Testis (tissue), 3 donors: ENCODE data around the gene CYP17A1. TPM values are rescaled to one million over a fixed set of nuclear protein-coding genes. Genes with fewer than 3 reads are reported as not detected.

Experiments
- DNase-seq: peaks from one replicate; pipeline ENCODE4 v3.0.0-alpha.2; 2019
- H3K27ac ChIP-seq, 2 donors: fragments of 200-600 bp; sonication (generic); one replicate each; pipeline ENCODE4 v1.5.1; 2019
- H3K27me3 ChIP-seq: fragments of 200-600 bp; sonication (generic); one replicate; pipeline ENCODE4 v1.5.1; 2019
- H3K36me3 ChIP-seq: fragments of 200-600 bp; sonication (generic); one replicate; pipeline ENCODE4 v1.5.1; 2017; ENCODE audit warnings: low read depth; ENCODE audit errors: missing control alignments
- H3K4me1 ChIP-seq: fragments of 200-600 bp; sonication (generic); one replicate; pipeline ENCODE4 v1.5.1; 2019
- H3K4me3 ChIP-seq, 2 donors: fragments of 200-600 bp; sonication (generic); one replicate each; pipeline ENCODE4 v1.5.1; 2017 to 2019
- H3K9me3 ChIP-seq: fragments of 200-600 bp; sonication (generic); one replicate; pipeline ENCODE4 v1.5.1; 2017
- POLR2A ChIP-seq: fragments of 450-650 bp; IDR thresholded peaks from one replicate; pipeline ENCODE4 v1.6.1; 2017; ENCODE audit warnings: antibody characterized with exemption, mild to moderate bottlenecking, moderate library complexity
- WGBS, 2 donors: methylation state at CpG; one replicate each; pipeline ENCODE4 v1.1.5; 2018; 5-methylcytosine and 5-hydroxymethylcytosine counted together
- intact Hi-C: fragments of 100-400 bp; cut with DNase I; formaldehyde crosslinking; loops from one replicate; pipeline ENCODE4 v1.15.1; 2023; ENCODE audit warnings: low total_unique reads
- polyA plus RNA-seq: library from polyadenylated mRNA; stranded (reverse); fragments of 350-450 nt; fragmentation: Illumina TruSeq; extraction: RNeasy Lipid Tissue Mini Kit (QIAGEN cat#74804); gene quantifications from one replicate; pipeline ENCODE4 v1.2.3, GENCODE V29; 2014; ENCODE audit warnings: low read depth, low replicate concordance; ENCODE audit not compliant: insufficient read depth
- total RNA-seq, 2 donors: library from RNA; depleted of rRNA; stranded (reverse); fragments of >200 nt; gene quantifications; one replicate each; pipeline ENCODE4 v1.2.3, GENCODE V29; 2016
- TF ChIP-seq, protein P1 (sequence below), 3 experiments: fragments of 450-650 bp in 2 of 3; fragments of 200-600 bp in 1 of 3; sonication (generic) in 1 of 3; IDR thresholded peaks; one replicate each; pipeline ENCODE4 v1.5.1; 2016 to 2019; ENCODE audit warnings: antibody characterized with exemption in 3 of 3, mild to moderate bottlenecking in 2 of 3, moderate library complexity in 1 of 3

CYP17A1 gene
- total and polyA plus RNA-seq, 3 donors from 2014 or later: 12.1 to 146 (median 15.1) TPM

GRCh38 chr10:102872163-102872562 is 35.0 kb upstream of the CYP17A1 start:
- Histone ChIP-seq H3K36me3 (no peaks in the 10 kb centered on the region), H3K27ac (no peak overlapping the region), H3K4me1 (peaks cover 8% of the 10 kb centered on the region), H3K9me3 (no peaks in the 10 kb centered on the region), H3K4me3 (no peak overlapping the region), H3K27me3 (no peaks in the 10 kb centered on the region)
- DNase-seq: no peak
- TF ChIP-seq, protein P1, sequence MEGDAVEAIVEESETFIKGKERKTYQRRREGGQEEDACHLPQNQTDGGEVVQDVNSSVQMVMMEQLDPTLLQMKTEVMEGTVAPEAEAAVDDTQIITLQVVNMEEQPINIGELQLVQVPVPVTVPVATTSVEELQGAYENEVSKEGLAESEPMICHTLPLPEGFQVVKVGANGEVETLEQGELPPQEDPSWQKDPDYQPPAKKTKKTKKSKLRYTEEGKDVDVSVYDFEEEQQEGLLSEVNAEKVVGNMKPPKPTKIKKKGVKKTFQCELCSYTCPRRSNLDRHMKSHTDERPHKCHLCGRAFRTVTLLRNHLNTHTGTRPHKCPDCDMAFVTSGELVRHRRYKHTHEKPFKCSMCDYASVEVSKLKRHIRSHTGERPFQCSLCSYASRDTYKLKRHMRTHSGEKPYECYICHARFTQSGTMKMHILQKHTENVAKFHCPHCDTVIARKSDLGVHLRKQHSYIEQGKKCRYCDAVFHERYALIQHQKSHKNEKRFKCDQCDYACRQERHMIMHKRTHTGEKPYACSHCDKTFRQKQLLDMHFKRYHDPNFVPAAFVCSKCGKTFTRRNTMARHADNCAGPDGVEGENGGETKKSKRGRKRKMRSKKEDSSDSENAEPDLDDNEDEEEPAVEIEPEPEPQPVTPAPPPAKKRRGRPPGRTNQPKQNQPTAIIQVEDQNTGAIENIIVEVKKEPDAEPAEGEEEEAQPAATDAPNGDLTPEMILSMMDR (IDR thresholded peaks at IDR 0.05): no peak
- no peak for TF ChIP-seq POLR2A
- 78 to 84% methylated on average over 4 of the region's 4 CpGs for WGBS, 2 donors
- intact Hi-C loops: no loop called here

DNA sequence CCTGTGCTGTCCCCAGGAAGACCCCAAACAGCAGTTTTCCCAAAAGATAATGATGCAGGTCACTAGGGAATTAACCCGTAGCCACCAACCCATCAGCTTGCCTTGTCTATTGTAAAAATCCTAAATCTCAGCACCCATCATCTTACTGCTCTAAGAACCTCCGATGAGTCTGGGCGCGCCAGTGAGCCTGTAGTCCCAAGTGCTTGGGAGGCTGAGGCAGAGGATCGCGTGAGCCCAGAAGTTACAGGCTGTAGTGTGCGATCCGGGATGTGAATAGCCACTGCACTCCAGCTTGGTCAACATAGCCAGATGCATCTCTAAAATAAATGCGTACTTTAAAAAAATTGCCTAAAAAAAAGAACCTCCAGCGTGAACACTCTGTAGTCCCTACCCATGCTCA is 33.0 kb upstream of the CYP17A1 start:
- no peaks in the 10 kb centered on the region for H3K27me3 ChIP-seq
- intact Hi-C loops: no loop called here
- TF ChIP-seq, protein P1 (IDR thresholded peaks at IDR 0.05): no peak
- no peak for TF ChIP-seq POLR2A
- peak overlapping the region in 1 of 2 donors; percentile 62 for H3K4me3 ChIP-seq
- WGBS, 2 donors: 66 to 76% methylated on average over 10 of the region's 10 CpGs
- no peaks in the 10 kb centered on the region for H3K36me3 ChIP-seq
- peaks cover 8% of the 10 kb centered on the region for H3K4me1 ChIP-seq
- DNase-seq: no peak
- no peaks in the 10 kb centered on the region for H3K9me3 ChIP-seq
- no peak overlapping the region for H3K27ac ChIP-seq

GRCh38 chr10:102869258-102870198 is 32.3 kb upstream of the CYP17A1 start, which contains the start of gene AS3MT:
Gene AS3MT (plus strand): TSS chr10:102869470. CDS start chr10:102869593, 123 bp downstream.
- Histone ChIP-seq H3K4me1 (peaks cover 8% of the 10 kb centered on the region), H3K36me3 (no peaks in the 10 kb centered on the region), H3K4me3 (peak within 1 kb of the TSS; percentile 58 to 62), H3K27ac (peak within 1 kb of the TSS in 1 of 2 donors; percentile 69), H3K27me3 (no peaks in the 10 kb centered on the region), H3K9me3 (no peaks in the 10 kb centered on the region)
- peak; percentile 64 for DNase-seq
- intact Hi-C loops: no loop called here
- WGBS, 2 donors: 3 to 4% methylated on average over 40 to 56 of the region's 63 CpGs
- TF ChIP-seq, protein P1 (IDR thresholded peaks at IDR 0.05): no peak
- no peak for TF ChIP-seq POLR2A

- Histone ChIP-seq H3K36me3 (no peaks in the 10 kb centered on the region), H3K4me3 (peak overlapping the region; percentile 58 to 62), H3K9me3 (no peaks in the 10 kb centered on the region), H3K4me1 (peaks cover 8% of the 10 kb centered on the region), H3K27ac (peak overlapping the region in 1 of 2 donors; percentile 69), H3K27me3 (no peaks in the 10 kb centered on the region)
- TF ChIP-seq POLR2A: no peak
- TF ChIP-seq, protein P1 (IDR thresholded peaks at IDR 0.05): no peak
- WGBS, 2 donors: 2 to 7% methylated on average over 5 of the region's 5 CpGs
- DNase-seq: no peak
- intact Hi-C loops: no loop called here
Observed at GRCh38 chr10:102868911-102869257, 31.7 kb upstream of the CYP17A1 start.
